Ascending aorta (tissue), 2 donors: ENCODE data around the gene DNAH3. TPM values are rescaled to one million over a fixed set of nuclear protein-coding genes. Genes with fewer than 3 reads are reported as not detected.
"Not testable (repeated sequence)": the region's sequence is repeated elsewhere in the genome, so short reads cannot be mapped to it uniquely, and the experiment has no call there.

ENCODE experiments used
- DNase-seq, 2 donors: peaks; one replicate each; pipeline ENCODE4 v3.0.0-alpha.2; 2019; ENCODE audit warnings: low spot score in 2 of 2
- H3K27ac ChIP-seq, 2 donors: fragments of 200-600 bp; sonication (generic); one replicate each; pipeline ENCODE4 v1.5.1; 2016 to 2017; ENCODE audit warnings: mild to moderate bottlenecking in 1 of 2
- H3K27me3 ChIP-seq: fragments of 200-600 bp; sonication (generic); one replicate; pipeline ENCODE4 v1.5.1; 2017
- H3K36me3 ChIP-seq, 2 donors: fragments of 200-600 bp; sonication (generic); one replicate each; pipeline ENCODE4 v1.5.1; 2016
- H3K4me1 ChIP-seq, 2 donors: fragments of 200-600 bp; sonication (generic); one replicate each; pipeline ENCODE4 v1.5.1; 2016 to 2017; ENCODE audit warnings: mild to moderate bottlenecking in 1 of 2
- H3K4me3 ChIP-seq, 2 donors: fragments of 200-600 bp; sonication (generic); one replicate each; pipeline ENCODE4 v1.5.1; 2016 to 2017; ENCODE audit warnings: mild to moderate bottlenecking in 1 of 2
- H3K9me3 ChIP-seq, 2 donors: fragments of 200-600 bp; sonication (generic); one replicate each; pipeline ENCODE4 v1.5.1; 2016
- intact Hi-C: fragments of 100-400 bp; cut with DNase I; formaldehyde crosslinking; loops from one replicate; pipeline ENCODE4 v1.15.1; 2023
- total RNA-seq: library from RNA; depleted of rRNA; stranded (reverse); fragments of >200 nt; gene quantifications from one replicate; pipeline ENCODE4 v1.1.0, GENCODE V29; 2016
- TF ChIP-seq, protein P1 (sequence below), 3 experiments: fragments of 200-600 bp in 2 of 3; fragments of 450-650 bp in 1 of 3; sonication (generic) in 2 of 3; IDR thresholded peaks; one replicate each; pipeline ENCODE4 v1.5.1; 2016 to 2019; ENCODE audit warnings: antibody characterized with exemption in 3 of 3, mild to moderate bottlenecking in 1 of 3, moderate library complexity in 1 of 3

Gene DNAH3
- total RNA-seq, 1 donor from 2014 or later: 0.32 TPM

DNA sequence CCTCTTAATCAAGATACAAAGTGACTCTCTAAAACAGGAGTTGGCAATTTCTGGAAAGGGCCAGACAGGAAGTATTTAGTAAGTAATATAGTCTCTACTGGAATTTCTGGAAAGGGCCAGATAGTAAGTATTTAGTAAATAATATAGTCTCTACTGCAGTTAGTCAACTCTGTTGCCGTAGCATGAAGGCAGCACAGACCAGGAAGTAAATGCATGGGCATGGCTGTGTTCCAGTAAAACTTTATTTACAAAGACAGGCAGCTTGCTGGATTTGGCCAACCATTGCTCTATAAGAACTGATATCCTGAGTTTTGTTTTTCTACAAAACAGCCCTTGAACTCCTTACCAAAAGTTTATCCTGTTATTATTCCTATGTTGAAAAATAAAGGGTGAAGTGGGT, 24.8 kb upstream of the DNAH3 start:
- TF ChIP-seq, protein P1, sequence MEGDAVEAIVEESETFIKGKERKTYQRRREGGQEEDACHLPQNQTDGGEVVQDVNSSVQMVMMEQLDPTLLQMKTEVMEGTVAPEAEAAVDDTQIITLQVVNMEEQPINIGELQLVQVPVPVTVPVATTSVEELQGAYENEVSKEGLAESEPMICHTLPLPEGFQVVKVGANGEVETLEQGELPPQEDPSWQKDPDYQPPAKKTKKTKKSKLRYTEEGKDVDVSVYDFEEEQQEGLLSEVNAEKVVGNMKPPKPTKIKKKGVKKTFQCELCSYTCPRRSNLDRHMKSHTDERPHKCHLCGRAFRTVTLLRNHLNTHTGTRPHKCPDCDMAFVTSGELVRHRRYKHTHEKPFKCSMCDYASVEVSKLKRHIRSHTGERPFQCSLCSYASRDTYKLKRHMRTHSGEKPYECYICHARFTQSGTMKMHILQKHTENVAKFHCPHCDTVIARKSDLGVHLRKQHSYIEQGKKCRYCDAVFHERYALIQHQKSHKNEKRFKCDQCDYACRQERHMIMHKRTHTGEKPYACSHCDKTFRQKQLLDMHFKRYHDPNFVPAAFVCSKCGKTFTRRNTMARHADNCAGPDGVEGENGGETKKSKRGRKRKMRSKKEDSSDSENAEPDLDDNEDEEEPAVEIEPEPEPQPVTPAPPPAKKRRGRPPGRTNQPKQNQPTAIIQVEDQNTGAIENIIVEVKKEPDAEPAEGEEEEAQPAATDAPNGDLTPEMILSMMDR (IDR thresholded peaks at IDR 0.05): no peak
- intact Hi-C loops: no loop called here
- H3K27me3 ChIP-seq: no peaks in the 10 kb centered on the region
- H3K4me1 ChIP-seq: peaks cover 0 to 18% of the 10 kb centered on the region in 2 donors
- H3K36me3 ChIP-seq: peaks cover 66 to 76% of the 10 kb centered on the region in 2 donors
- H3K27ac ChIP-seq: no peak overlapping the region
- no peak for DNase-seq
- H3K9me3 ChIP-seq: no peaks in the 10 kb centered on the region
- no peak overlapping the region for H3K4me3 ChIP-seq

DNA sequence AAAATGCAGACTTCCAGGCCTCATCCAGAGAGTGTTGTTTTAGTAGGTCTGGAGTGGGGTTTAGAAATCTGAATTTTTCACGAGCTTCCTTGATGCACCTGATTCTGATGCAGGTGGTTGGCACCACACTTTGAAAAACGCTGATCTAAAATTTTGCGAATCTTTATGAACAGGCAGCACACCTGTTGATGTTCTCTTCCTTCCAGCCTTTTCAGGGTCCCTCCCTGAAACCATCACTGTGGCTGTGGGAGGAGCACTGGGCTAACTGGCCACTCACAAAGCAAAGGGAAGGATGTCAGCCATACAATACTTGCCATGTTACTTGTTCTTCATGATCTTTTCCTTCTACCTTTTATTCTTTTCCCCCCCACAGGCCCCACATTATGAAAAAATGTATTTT, 22.0 kb upstream of the DNAH3 start:
- intact Hi-C loops: no loop called here

DNA sequence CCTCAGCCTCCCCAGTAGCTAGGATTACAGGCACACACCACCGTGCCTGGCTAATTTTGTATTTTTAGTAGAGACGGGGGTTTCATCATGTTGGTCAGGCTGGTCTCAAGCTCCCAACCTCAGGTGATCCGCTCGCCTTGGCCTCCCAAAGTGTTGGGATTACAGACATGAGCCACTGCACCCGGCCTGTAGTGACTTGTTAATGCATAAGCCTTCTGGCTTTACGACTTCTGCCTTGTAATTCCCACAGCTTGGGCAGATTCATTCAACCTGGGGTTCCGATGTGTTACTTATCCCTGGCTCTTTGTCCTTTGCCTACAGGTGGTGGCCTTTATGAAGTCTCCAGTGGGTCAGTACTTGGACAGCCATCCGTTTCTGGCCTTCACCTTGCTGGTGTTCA, 19.5 kb upstream of the DNAH3 start:
- H3K4me1 ChIP-seq: peaks cover 0 to 21% of the 10 kb centered on the region in 2 donors
- DNase-seq, H3K27ac ChIP-seq, intact Hi-C loops, H3K27me3 ChIP-seq, H3K4me3 ChIP-seq, H3K9me3 ChIP-seq: not testable (repeated sequence)
- H3K36me3 ChIP-seq: peaks cover 62 to 80% of the 10 kb centered on the region in 2 donors

More for the DNA sequence above, 22.0 kb upstream of the DNAH3 start:
- H3K36me3 ChIP-seq: peaks cover 66 to 79% of the 10 kb centered on the region in 2 donors
- H3K4me3 ChIP-seq: no peak overlapping the region
- peaks cover 0 to 13% of the 10 kb centered on the region in 2 donors for H3K4me1 ChIP-seq
- no peak for DNase-seq
- no peak overlapping the region for H3K27ac ChIP-seq
- TF ChIP-seq, protein P1 (IDR thresholded peaks at IDR 0.05): no peak
- H3K27me3 ChIP-seq: no peaks in the 10 kb centered on the region
- H3K9me3 ChIP-seq: no peaks in the 10 kb centered on the region

DNA sequence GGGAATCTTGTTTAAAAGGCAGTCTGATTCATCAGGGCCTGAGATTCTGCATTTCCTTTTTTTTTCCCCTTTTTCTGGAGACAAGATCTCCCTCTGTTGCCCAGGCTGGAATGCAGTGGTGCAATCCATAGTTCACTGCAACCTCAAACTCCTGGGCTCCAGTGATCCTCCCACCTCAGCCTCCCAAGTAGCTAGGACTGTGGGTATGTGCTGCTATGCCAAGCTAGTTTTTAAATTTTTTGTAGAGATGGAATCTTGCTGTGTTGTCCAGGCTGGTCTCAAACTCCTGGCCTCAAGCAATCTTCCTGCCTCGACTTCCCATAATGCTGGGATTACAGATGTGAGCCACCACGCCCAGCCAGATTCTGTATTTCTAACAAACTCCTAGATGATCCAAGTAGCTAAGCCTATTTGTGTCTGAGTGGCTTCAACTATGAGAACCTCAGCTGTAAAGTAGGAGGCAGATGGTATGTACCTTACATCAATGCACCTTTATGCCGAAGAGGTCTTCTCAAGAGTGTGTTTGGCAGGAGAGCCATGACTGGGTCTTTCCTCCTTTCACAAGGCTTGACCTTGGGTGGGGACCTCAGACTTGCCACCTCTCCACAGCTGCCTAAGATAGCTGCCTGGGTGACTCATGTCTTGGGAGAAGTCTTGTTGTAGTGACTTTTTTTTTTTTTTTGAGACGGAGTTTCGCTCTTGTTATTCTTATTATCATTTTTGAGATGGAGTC, 18.8 kb upstream of the DNAH3 start:
- Histone ChIP-seq H3K9me3 (no peaks in the 10 kb centered on the region), H3K4me3 (no peak overlapping the region), H3K36me3 (peaks cover 61 to 80% of the 10 kb centered on the region in 2 donors), H3K27me3 (no peaks in the 10 kb centered on the region), H3K4me1 (peaks cover 0 to 23% of the 10 kb centered on the region in 2 donors), H3K27ac (no peak overlapping the region)
- TF ChIP-seq, protein P1 (IDR thresholded peaks at IDR 0.05): no peak
- intact Hi-C loops: loop anchor here (10.0 kb wide), 2 partner anchors 555 to 1025 kb away; no protein-coding TSS in a partner anchor
- DNase-seq: no peak

DNA sequence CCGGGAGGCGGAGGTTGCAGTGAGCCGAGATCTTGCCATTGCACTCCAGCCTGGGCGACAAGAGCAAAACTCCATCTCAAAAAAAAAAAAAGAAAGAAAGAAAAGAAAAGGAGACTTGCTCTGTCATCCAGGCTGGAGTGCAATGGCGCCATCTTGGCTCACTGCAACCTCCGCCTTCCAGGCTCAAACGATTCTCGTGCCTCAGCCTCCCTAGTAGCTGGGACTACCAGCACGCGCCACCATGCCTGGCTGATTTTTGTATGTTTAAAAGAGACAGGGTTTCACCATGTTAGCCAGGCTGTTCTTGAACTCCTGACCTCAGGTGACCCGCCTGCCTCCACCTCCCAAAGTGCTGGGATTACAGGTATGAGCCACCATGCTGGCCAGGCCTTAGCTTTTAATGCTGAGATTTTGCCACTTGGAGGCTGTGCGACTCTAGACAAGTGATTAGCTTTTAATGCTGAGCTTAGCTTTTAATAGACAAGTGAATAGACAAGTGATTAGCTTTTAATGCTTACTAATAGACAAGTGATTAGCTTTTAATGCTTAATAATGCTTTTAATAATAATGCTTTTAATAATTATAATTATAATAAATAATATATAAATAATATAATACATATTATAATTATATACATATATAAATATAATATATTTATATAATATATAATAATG, 17.4 kb upstream of the DNAH3 start:
- TF ChIP-seq, protein P1 (IDR thresholded peaks at IDR 0.05): no peak
- DNase-seq: no peak
- no peaks in the 10 kb centered on the region for H3K9me3 ChIP-seq
- intact Hi-C loops: loop anchor here (10.0 kb wide), 2 partner anchors 553 to 1027 kb away; no protein-coding TSS in a partner anchor
- peaks cover 50 to 73% of the 10 kb centered on the region in 2 donors for H3K36me3 ChIP-seq
- H3K27ac ChIP-seq: no peak overlapping the region
- H3K27me3 ChIP-seq: no peaks in the 10 kb centered on the region
- H3K4me1 ChIP-seq: peaks cover 4 to 34% of the 10 kb centered on the region in 2 donors
- H3K4me3 ChIP-seq: no peak overlapping the region

DNA sequence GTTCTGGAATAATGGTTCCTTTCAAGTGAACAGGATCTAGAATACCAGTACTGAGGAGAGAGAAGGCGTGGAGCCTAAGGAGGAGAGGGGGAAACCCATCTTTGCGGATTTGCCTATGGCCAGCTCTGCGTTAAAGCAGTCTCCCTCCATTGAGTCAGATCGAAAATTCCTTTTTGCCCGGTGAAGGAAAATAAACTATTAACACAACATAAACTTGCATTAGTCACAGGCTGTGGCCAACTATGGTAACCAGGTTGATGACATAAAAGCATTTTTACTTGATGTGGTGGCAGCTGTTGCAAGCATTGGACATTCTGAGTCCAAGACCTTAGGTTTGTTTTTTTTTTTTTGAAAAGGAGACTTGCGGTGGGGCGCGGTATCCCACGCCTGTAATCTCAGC, 16.7 kb upstream of the DNAH3 start:
- no peak overlapping the region for H3K4me3 ChIP-seq
- no peaks in the 10 kb centered on the region for H3K9me3 ChIP-seq
- H3K4me1 ChIP-seq: peaks cover 4 to 36% of the 10 kb centered on the region in 2 donors
- TF ChIP-seq, protein P1 (IDR thresholded peaks at IDR 0.05): no peak
- no peak for DNase-seq
- intact Hi-C loops: loop anchor here (10.0 kb wide), 2 partner anchors 553 to 1027 kb away; no protein-coding TSS in a partner anchor
- peaks cover 43 to 66% of the 10 kb centered on the region in 2 donors for H3K36me3 ChIP-seq
- H3K27me3 ChIP-seq: no peaks in the 10 kb centered on the region
- H3K27ac ChIP-seq: peak overlapping the region; percentile 40 to 50
